Measurements from ENCODE around the gene C9orf40.

Gene C9orf40

DNA sequence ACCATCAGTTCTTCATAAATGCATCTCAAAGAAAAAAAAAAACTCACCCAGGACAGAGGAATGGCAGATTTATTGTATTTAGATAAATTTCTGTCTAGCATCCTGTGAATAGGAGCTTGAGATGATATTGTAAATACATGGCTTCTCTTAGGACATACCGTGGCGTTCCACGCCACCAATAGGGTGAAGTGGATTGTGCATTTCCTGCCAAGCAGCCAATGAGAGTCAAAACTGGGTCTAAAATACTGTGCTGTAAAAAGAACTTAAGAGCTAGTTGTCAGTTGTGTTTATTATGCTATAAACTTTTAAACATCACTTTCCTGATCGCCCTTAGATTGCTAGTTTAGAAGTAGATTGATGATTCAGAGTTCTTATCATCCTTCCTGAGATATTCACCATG lies 44.0 kb downstream of the C9orf40 start:
- H3K4me3 ChIP-seq (replicated peaks; ENCODE audit: insufficient read depth, low read length) = no peak overlapping the region
- TF ChIP-seq SPI1 (IDR thresholded peaks at IDR 0.05; ENCODE audit: borderline replicate concordance, low read depth) (no peak), POLR2AphosphoS5 (IDR thresholded peaks at IDR 0.05; ENCODE audit: low read depth) (no peak), REST (IDR thresholded peaks at IDR 0.05; ENCODE audit: insufficient replicate concordance, low read depth) (no peak), GABPA (IDR thresholded peaks at IDR 0.05; ENCODE audit: low read depth) (no peak)
- TF ChIP-seq, protein P1, sequence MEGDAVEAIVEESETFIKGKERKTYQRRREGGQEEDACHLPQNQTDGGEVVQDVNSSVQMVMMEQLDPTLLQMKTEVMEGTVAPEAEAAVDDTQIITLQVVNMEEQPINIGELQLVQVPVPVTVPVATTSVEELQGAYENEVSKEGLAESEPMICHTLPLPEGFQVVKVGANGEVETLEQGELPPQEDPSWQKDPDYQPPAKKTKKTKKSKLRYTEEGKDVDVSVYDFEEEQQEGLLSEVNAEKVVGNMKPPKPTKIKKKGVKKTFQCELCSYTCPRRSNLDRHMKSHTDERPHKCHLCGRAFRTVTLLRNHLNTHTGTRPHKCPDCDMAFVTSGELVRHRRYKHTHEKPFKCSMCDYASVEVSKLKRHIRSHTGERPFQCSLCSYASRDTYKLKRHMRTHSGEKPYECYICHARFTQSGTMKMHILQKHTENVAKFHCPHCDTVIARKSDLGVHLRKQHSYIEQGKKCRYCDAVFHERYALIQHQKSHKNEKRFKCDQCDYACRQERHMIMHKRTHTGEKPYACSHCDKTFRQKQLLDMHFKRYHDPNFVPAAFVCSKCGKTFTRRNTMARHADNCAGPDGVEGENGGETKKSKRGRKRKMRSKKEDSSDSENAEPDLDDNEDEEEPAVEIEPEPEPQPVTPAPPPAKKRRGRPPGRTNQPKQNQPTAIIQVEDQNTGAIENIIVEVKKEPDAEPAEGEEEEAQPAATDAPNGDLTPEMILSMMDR (IDR thresholded peaks at IDR 0.05; ENCODE audit: insufficient read depth, low read length) = no peak
- no peak overlapping the region for H3K27ac ChIP-seq (replicated peaks)
- DNase-seq (ENCODE audit: low read depth in 1 of 2, low spot score in 1 of 2) = no peak
- no peaks in the 10 kb centered on the region for H3K27me3 ChIP-seq (ENCODE audit: insufficient read depth, poor library complexity, severe bottlenecking)

- no peak for TF ChIP-seq POLR2AphosphoS5 (IDR thresholded peaks at IDR 0.05; ENCODE audit: low read depth)
- TF ChIP-seq, protein P1 (IDR thresholded peaks at IDR 0.05; ENCODE audit: insufficient read depth, low read length) = no peak
- no peak for TF ChIP-seq REST (IDR thresholded peaks at IDR 0.05; ENCODE audit: insufficient replicate concordance, low read depth)
- TF ChIP-seq SPI1 (IDR thresholded peaks at IDR 0.05; ENCODE audit: borderline replicate concordance, low read depth) = no peak
- no peak for TF ChIP-seq GABPA (IDR thresholded peaks at IDR 0.05; ENCODE audit: low read depth)
- H3K4me3 ChIP-seq (replicated peaks; ENCODE audit: insufficient read depth, low read length) = no peak overlapping the region
- no peaks in the 10 kb centered on the region for H3K27me3 ChIP-seq (ENCODE audit: insufficient read depth, poor library complexity, severe bottlenecking)
- DNase-seq (ENCODE audit: low read depth in 1 of 2, low spot score in 1 of 2) = no peak
- H3K27ac ChIP-seq (replicated peaks) = no peak overlapping the region
These were observed 45.6 kb downstream of the C9orf40 start for GRCh38 chr9:74907085-74907484.

- Histone ChIP-seq H3K4me3 (replicated peaks; ENCODE audit: insufficient read depth, low read length) (no peak overlapping the region), H3K27ac (replicated peaks) (no peak overlapping the region), H3K27me3 (ENCODE audit: insufficient read depth, poor library complexity, severe bottlenecking) (no peaks in the 10 kb centered on the region)
- no peak for DNase-seq (ENCODE audit: low read depth in 1 of 2, low spot score in 1 of 2)
- TF ChIP-seq, protein P1 (IDR thresholded peaks at IDR 0.05; ENCODE audit: insufficient read depth, low read length) = no peak
- no peak for TF ChIP-seq REST (IDR thresholded peaks at IDR 0.05; ENCODE audit: insufficient replicate concordance, low read depth)
These were observed 51.7 kb downstream of the C9orf40 start for GRCh38 chr9:74901001-74901400.

All from HL-60 (cell line).